LNCaP clone FGC (cell line): ENCODE data around the gene DAO.
"Not testable (repeated sequence)": the region's sequence is repeated elsewhere in the genome, so short reads cannot be mapped to it uniquely, and the experiment has no call there.

Experiments
- DNase-seq: peaks from one replicate; pipeline ENCODE4 v3.0.0-alpha.2; 2011; ENCODE audit warnings: low read depth
- H3K4me3 ChIP-seq: 2 replicates; pipeline ENCODE4 v1.5.1; 2011; ENCODE audit warnings: mild to moderate bottlenecking, low read depth, low read length, control low read depth
- TF ChIP-seq, protein P1 (sequence below): IDR thresholded peaks from 2 replicates; pipeline ENCODE4 v1.5.1; 2012; ENCODE audit warnings: mild to moderate bottlenecking; ENCODE audit not compliant: control insufficient read depth, insufficient read depth; ENCODE audit errors: extremely low read depth

The DAO gene

DNA sequence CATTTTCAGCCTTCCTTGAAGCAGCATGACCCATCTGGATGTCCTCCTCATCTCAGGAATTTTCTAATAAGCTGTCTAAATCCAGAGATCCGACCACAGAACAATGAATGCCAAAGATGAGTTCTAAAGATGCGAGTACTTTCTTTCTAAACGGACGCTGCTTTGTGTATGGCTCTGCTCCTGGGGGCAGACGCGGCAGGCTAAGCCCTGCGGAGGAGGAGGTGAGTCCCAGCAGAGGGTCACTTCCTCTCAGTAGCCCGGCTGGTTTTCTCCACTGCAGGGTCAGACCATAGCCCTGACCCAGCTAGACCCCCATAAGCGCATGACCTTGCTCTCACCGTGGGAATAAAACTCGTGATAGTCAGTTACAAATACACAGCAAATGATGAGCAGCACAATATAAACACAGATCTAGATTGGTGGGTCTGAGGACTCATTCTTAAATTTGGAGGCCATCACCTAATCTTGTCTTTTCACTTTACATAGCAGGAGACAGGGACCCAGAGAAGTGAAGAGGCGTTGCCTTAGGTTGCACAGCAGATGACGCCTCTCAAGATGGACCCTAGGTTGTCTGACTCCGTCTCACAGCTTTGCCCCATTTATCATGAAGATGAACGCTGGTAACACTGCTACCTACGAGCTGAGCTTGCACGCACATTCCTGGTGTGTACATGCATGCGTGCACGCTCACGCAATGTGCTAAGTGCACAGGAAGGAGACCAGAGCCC lies 39.1 kb upstream of the DAO start:
- DNase-seq = no peak
- no peak overlapping the region for H3K4me3 ChIP-seq
- TF ChIP-seq, protein P1, sequence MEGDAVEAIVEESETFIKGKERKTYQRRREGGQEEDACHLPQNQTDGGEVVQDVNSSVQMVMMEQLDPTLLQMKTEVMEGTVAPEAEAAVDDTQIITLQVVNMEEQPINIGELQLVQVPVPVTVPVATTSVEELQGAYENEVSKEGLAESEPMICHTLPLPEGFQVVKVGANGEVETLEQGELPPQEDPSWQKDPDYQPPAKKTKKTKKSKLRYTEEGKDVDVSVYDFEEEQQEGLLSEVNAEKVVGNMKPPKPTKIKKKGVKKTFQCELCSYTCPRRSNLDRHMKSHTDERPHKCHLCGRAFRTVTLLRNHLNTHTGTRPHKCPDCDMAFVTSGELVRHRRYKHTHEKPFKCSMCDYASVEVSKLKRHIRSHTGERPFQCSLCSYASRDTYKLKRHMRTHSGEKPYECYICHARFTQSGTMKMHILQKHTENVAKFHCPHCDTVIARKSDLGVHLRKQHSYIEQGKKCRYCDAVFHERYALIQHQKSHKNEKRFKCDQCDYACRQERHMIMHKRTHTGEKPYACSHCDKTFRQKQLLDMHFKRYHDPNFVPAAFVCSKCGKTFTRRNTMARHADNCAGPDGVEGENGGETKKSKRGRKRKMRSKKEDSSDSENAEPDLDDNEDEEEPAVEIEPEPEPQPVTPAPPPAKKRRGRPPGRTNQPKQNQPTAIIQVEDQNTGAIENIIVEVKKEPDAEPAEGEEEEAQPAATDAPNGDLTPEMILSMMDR = no peak

DNA sequence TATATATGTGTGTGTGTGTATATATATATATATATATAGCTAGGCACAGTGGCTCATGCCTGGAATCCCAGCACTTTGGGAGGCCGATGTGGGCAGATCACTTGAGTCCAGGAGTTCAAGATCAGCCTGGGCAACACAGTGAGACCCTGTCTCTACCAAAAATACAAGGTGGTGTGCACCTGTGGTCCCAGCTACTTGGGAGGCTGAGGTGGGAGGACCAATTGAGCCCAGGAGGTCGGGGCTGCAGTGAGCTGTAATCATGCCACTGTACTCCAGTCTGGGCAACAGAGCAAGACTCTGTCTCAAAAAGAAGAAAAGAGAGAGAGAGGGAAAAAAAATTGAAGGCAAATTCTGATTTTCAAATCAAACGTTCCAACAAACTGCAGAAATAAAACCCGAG lies 38.1 kb upstream of the DAO start:
- DNase-seq, H3K4me3 ChIP-seq: not testable (repeated sequence)

DNA sequence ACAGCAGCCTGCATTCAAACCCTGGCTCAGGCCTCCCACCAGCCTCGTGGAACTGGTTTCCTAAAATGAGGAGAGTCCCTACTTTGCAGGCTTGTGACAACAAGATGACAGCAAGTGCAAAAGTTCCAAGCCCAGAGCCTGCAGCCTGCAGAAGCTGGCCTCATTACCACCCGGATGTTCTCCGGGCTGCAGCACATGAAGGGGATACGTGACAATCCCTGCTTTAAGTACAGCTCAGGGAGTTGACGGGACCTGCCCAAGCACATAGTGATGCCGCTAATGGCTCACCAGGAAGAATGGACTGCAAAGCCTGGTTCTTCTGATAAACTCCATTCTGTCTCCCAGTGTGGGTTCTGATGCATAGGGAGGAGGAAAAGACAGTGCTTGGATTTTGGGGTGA lies 37.5 kb upstream of the DAO start:
- no peak for DNase-seq
- TF ChIP-seq, protein P1 = no peak
- H3K4me3 ChIP-seq = no peak overlapping the region

DNA sequence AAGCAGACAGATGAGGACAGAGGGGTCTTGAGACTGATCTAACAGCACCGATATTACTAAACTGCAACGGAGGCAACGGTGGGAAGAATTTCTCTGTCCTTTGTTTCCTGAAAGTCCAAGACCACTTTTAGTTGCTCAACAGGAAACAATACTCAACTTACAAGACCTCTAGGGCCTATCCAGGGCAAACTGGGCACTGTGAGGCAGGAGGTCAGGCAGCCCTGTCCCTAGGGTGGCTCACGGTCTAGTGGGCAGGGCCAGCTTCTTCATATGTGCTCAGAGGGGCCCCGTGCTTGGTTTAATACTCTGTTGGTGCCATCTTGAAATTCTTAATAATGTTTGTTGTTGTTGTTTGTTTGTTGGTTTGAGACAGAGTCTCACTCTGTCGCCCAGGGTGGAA lies 36.7 kb upstream of the DAO start:
- no peak for DNase-seq
- H3K4me3 ChIP-seq = no peak overlapping the region
- TF ChIP-seq, protein P1 = no peak

DNA sequence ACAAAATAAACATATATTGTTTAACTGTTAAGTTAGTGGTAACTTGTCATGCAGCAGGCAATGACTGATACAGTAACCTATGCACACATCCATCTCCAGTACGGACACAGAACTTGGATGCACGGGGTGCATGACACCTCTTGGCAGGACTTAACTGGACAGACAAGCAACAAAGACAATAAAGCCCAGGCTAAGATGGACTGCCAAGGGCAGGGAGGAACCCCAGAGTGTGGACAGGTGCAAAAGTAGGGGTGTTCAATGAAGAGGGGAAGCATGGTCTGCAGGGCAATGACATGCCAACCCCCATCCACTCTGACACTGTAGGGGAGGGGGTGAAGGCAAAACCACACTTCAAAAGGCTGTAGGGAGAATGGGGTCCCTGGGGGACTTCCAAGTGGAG lies 34.2 kb upstream of the DAO start:
- no peak for DNase-seq
- TF ChIP-seq, protein P1 = no peak
- no peak overlapping the region for H3K4me3 ChIP-seq

DNA sequence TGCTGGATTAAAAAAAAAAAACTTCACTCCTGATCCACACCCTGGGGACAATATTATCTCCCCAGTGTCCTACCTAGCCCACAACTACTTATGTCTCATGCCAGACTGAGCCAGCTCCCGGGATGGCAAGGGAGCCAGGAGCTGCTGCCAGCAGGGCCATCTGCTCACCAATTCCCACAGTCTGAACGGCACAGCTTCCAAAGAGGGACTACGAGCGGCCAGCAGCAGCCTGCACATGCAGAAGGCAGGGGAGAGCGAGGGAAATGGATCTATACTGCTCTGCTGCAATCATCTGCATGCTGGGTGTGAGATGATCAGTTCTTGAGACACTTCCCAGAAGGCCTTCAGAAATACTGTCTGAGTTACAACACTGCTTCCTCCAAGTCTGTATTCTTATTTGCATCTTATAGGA lies 33.6 kb upstream of the DAO start:
- TF ChIP-seq, protein P1 = no peak
- no peak overlapping the region for H3K4me3 ChIP-seq
- DNase-seq = no peak

DNA sequence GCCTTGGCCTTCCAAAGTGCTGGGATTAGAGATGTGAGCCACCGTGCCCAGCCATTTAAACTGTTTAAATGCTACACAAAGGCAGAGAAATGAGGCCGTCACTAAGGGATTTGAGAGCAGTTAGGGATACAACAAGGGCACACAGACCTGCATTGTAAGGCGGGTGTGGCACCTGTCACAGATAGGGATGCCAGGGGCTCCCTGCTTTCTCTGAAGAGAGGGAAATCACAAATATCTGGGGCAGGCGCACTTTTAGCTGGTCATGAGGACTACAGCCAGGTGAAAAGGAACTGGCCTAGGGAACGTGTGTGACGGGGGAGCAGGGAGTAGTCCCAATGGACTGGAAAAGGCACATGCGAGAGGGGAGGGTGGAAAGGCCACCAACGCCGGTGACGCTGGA lies 32.2 kb upstream of the DAO start:
- TF ChIP-seq, protein P1 = no peak
- H3K4me3 ChIP-seq = no peak overlapping the region
- DNase-seq = no peak
